GM21381 (cell line): Measurements from ENCODE around the gene SLC35F4.
"Not testable (repeated sequence)": the region's sequence is repeated elsewhere in the genome, so short reads cannot be mapped to it uniquely, and the experiment has no call there.

Experiments used
- ATAC-seq: cut with Tn5 transposase; IDR thresholded peaks from one replicate; pipeline ENCODE4 v1.9.1; 2021; ENCODE audit warnings: mild to moderate bottlenecking, moderate library complexity; ENCODE audit not compliant: unreplicated experiment

The SLC35F4 gene

DNA sequence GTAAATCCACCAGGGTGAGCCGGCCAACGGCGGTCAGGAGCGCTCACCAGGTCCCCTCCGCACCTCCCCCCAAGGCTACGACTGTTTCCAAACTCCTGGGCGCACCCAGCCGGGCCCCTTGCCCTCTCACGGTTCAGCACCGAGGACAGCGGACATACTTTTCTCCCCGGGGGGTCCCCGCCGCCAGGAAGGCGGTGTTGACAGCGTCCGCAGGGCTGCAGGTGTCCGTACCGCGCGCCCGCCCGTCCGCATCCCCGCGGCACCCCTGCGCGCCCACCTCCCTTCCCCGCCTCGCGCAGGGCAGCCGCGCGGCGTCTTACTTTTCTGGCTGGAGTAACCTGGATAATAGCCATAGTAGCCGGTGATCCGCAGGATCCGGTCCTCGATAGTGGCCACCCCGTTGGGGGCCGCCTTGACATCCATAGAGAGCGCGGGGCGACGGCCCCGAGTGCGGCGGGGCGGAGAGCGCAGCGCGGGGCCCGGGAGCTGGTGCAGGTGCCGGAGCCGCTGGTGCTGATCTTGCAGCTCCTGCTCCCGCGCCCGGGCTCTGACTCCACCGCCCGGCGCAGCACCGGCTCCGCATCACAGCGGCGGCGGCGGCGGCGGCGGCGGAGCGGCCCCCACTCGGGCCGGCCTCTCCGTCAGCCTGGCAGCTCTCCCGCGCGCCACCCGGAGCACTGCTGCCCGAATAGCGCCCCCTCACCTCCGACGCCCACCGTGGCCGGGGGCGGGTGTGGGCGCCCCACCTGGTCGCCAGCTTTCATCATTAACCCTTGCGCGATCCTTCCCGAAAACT lies at the start of gene SLC35F4:
TSS of gene SLC35F4 (minus strand) at position 690 of the 796 bp plus-strand sequence.
- no peak for ATAC-seq

DNA sequence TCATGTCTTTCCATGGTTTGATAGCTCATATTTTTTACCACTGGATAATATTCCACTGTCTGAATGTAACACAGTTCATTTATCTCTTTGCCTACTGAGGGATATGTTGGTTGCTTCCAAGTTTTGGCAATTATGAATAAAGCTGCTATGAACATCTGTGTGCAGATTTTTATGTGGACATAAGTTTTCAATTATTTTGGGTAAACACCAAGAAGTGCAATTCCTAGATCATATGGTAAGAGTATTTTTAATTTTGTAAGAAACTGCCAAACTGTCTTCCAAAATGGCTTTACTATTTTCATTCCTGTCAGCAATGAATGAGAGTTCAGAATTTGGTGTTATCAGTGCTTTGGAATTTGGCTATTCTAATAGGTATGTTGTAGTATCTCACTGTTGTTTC lies 43.7 kb upstream of the SLC35F4 start:
- ATAC-seq, result no peak

DNA sequence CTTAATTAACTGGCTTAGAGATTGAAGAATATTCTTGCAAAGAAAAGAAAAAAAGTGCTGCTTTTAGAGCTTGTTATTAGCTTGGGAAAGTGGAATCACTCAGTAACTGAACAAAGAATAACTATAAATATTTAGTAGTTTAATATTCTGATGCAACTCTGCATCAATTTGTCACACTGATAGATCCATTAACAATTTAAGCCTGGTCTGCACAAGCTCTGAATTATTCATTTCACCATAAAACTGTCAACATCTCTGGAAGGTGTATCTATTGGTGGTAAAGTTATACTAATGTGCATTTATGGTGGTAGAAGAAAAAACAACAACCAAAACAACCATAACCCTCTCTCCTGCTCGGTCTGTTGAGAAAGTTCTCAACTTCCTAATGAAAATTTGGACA lies 38.1 kb upstream of the SLC35F4 start:
- ATAC-seq, result no peak

DNA sequence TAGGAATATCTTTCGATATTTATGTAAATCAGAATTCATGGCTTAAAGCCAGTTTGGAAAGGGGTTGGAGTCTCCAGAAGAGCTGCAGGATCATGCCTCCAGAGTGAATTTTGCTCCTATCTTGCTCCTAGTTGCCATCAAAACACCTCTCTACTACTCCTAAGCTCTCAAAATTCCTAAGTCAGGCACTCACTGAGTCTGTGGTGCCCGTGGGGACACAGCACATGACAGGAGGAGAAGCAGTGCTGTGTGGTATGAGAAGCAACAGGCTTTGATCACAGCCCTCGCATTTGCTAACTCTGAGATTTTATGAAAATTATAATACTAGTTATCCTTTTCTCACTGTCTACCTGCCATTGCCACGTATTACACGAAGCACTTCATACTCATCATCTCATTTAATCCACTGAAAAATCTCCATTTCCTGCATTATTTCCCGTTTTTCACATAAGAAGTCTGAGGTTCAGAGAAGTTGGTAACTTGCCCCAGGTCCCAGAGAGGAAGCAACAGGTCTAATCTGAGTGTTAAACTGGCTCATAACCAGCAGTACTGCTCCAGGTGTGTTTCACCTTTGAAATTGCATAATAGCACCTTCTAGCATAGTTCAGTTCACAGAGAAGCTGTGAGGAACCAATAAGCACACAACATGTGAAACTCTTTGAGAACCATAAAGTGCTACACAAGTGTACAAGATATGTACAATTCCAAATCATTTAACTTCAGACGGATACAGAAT lies 33.1 kb upstream of the SLC35F4 start:
- ATAC-seq, result no peak

GRCh38 chr14:57897144-57897748 lies 31.4 kb upstream of the SLC35F4 start:
- no peak for ATAC-seq

DNA sequence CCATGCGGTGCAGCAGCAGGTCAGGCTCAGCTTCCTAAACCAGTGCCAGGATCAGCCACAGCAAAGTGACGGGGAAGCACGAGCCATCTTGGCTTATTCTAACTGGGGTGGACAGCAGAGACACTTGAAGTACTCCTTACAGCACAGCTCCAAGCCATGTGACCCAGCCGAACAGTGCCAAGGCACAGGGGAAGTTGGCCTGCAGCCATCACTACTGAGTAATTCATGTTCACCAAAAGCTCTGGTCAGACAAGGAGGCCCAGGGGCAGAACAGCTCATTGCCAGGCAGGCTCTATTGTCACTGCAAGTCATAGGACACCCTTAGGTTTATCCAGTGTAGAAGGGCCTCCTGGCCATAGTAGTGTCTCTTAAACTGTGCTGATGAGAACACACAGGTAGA lies 23.4 kb upstream of the SLC35F4 start:
- no peak for ATAC-seq

DNA sequence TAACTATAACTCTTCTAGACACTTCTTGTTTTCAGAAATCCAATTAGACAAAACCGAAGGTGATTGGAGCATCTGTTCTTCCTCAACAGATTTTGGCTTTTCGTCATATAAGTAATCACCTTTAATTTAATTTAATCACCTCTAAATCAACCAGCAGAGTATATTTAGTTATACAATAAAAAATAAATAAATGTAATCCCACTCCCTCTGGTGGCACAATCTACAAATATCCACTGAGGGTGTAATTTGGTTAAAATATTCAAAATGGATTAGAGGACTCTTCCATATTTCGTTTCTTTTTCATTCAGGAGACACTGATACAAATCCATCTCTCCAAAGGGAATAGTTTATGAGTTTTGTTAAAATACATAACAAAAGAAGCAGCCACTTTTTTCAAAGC lies 18.3 kb upstream of the SLC35F4 start:
- ATAC-seq, result no peak

DNA sequence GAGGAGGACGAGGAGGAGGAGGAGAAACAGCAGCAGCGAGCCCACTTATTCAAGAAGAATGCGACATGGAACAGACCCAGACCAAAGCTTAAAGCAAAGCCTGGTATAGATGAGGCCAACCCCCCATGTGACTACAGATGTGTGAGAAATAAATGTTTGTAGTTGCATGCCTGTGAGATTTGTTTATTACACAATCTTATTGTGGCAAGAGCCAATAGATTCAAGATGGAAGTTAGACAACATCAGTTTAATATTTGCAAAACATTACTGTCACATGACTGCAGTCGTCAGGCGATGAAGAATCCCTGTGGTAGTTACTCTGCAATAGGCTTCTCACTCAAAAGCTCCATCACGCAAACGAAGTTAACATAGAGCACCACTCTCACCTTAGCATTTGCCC lies 17.2 kb upstream of the SLC35F4 start:
- no peak for ATAC-seq

- ATAC-seq, result no peak
Observed at GRCh38 chr14:57879516-57879915, 13.6 kb upstream of the SLC35F4 start.

DNA sequence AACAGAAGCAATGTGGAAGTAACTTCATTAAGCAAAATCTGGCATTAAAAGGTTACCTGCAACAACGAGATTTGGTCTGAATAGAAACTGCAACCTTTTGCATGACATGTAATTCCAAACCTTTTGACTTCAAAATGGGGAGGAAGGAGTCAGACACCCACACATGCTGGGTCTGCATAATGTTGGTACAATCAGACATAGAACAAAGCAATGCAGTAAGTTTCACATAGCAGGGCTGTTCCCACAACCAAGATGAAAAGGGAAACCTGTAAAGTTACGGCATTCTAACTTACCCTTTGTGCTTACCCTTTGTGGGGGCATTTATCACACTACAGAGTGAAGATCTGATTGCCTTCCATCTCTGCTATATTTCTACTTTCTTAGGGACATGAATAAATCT lies 10.1 kb upstream of the SLC35F4 start:
- no peak for ATAC-seq

DNA sequence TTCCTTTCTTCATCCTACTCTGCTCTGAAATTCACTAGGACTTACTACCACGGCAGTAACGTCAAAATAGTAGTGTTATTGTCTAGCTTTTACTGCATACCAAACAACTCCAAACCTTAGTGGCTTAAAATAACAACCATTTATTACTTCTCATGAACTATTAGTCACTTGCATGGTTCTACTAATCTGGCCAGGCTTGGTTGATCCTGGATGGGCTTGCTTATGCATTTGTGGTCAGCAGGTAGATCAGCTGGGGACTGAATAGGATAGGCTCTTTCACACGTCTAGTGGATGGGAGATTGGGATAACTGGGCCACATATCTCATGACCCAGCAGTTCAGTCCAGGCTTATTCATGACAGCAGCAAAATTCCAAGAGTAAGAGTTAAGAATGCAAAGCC lies 9.4 kb upstream of the SLC35F4 start:
- ATAC-seq, result no peak

DNA sequence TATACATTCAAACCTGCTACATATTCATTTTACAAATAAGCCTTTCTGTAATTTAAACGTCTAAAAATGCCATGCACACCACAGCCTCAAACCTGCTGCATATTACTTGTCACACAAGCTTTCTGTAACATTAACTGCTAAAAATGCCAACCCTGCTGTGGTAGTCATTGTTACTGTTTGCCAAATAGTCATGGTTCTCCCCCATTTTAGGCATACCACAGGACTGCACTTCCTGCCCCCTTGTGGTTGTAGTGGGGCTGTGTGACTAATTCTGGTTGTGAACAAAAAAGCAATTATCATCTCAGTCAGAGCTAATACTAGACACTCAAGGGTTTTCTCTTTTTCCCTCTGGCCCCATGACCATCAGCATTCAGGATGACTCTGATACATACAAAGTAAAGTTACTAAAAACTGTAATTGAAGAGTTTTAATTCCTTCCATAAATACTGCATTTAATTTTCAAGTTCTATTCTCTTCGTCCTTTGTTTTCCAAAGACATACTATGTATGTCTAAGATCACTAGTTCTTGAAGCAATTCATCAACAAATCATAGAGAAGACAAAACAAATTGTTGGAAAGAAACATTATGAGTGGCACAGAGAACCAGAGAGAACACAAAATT lies 5.7 kb upstream of the SLC35F4 start:
- ATAC-seq, result peak; percentile 82

DNA sequence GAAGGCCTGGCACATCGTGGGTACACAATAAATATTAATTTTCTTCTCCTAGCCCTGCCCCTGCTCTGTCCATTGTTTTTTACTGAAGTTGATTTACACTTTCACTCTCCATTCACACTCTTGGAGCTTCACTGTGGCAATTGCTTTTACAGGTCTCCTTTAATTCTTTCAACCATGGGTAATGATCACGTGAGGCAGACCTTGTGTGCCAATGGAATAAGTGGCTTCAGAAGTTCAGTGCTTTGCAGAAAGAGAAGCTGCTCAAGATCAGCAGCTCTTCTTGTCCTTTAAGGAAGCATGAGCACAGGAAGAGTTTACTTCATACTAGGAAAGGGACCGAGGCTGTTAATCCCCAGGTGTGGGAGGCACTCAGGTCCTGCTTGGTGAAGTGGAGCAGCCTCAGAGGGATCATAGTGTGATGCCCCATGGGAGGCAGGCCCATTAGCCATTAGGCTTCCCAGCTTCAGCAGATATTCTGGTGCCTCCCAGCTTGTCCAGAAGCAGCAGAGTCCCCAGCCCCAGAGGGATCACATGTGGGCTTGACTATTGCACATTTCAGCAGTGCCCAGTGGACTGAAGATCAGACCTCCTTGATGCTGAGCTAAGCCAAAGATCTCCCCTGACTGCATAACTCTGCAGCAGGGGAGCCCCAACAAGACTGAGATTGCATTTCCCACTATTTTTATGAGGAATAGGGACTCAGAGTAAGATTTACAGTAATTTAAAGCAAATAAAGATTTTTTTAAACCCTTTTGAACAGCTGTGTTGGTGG lies 5.0 kb upstream of the SLC35F4 start:
- ATAC-seq, result no peak

GRCh38 chr14:57869617-57870016 lies 3.7 kb upstream of the SLC35F4 start:
- no peak for ATAC-seq

DNA sequence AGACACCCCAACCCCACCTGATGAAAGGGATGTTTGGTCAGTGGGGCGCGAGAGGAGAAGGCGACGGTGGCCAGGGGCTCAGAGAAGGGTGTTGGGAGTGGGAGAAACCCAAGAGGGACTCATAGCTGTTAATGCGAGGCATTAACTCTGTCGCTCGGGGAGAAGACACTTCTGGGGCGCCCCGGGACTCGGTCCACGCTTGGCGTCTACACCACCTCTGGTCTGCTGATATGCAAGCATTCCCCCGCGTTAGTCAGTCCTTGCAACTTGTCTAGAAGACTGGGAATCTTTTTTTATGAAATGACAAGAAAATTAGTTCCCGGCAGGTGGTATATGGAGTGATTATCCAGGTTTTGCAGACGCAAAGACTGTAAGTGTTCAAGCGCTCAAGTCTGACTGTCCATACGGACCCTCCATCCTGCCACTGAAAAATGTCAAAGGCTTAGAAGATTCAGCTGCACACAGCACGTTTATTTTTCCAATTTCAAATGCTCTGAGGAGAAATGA lies 360 bp upstream of the SLC35F4 start:
- ATAC-seq, result no peak

- no peak for ATAC-seq
Observed at GRCh38 chr14:57865066-57865402, 858 bp downstream of the SLC35F4 start.

DNA sequence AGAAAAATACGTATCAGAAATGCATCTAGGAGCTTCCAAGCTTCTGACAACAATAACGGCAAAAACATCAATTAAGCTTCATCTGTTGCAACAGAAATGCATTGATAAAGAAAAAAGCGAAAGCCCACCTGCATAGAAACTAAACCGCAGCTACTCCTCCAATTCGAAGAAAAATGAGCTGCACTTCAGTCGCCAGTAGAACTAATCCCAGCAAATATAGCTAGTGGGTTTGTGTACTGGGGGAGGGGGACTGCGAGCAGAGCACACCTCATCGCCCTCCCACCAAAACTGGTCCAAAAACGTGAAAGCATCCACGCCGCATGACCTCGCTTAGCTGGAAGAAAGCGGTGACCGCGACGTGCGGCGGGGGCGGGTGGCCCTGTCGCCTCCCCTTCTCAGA lies 1.2 kb downstream of the SLC35F4 start:
- no peak for ATAC-seq

- ATAC-seq, result no peak
Observed at GRCh38 chr14:57863471-57863870, 2.4 kb downstream of the SLC35F4 start.

DNA sequence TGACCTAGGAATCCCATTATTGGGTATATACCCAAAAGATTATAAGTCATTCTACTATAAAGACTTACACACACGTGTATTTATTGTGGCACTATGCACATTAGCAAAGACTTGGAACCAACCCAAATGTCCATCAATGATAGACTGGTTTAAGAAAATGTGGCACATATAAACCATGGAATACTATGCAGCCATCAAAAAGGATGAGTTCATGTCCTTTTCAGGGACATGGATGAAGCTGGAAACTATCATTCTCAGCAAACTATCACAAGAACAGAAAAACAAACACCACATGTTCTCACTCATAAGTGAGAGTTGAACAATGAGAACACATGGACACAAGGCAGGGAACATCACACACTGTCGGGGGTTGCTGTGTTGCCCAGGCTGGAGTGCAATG lies 10.2 kb downstream of the SLC35F4 start:
- not testable (repeated sequence) for ATAC-seq

DNA sequence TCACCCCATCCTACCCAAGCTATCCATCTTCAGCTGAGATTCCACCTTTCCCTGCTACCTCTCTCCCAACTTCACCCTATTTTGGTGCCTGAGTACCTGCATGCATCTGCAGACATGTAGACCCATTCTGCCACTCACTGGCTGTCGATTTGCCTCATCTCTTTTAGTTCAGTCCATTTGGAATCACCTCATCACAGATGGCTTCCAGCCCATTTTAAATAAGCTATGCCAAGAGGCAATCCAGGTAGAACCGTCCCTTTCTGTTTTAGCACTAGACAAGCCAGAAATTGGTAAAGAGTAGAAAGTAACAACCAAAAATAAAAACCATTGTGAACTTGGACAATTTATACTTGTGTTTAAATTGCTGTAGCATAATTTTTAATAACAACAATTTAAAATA lies 11.3 kb downstream of the SLC35F4 start:
- ATAC-seq, result no peak

- ATAC-seq, result no peak
Observed at GRCh38 chr14:57851354-57851753, 14.5 kb downstream of the SLC35F4 start.
